PC-9 (cell line): ENCODE measurements around the gene SLC1A4. TPM values are rescaled to one million over a fixed set of nuclear protein-coding genes. Genes with fewer than 3 reads are reported as not detected.
"Not testable (repeated sequence)": the region's sequence is repeated elsewhere in the genome, so short reads cannot be mapped to it uniquely, and the experiment has no call there.

Experiments
- BruUV-seq: library from RNA; stranded (reverse); fragments of 400-500 nt; replicated peaks from 2 replicates; lab custom pipeline; 2021; lab: Mats Ljungman, UMichigan
- CTCF ChIA-PET: fragments of 300-600 bp; sonication (Branson Sonifier 250); formaldehyde crosslinking; loops from one replicate; lab custom pipeline; 2022; ENCODE audit warnings: antibody characterized with exemption; lab: Charles Lee
- POLR2A ChIA-PET: fragments of 300-600 bp; sonication (Branson Sonifier 250); formaldehyde crosslinking; loops from one replicate; lab custom pipeline; 2022; ENCODE audit warnings: antibody characterized with exemption; ENCODE audit not compliant: unreplicated experiment; lab: Charles Lee
- DNase-seq, 2 experiments: peaks; one replicate each; pipeline versions ENCODE4 v3.0.0 to v3.0.0-alpha.2; 2015 to 2022; ENCODE audit warnings: mixed read lengths in 1 of 2
- H2AFZ ChIP-seq: fragments of 200-600 bp; sonication (generic); 2 replicates; pipeline ENCODE4 v1.8.1; 2017; ENCODE audit warnings: antibody characterized with exemption
- H3F3A ChIP-seq: fragments of 200-600 bp; sonication (generic); 2 replicates; pipeline ENCODE4 v1.8.1; 2017; ENCODE audit warnings: antibody characterized with exemption, mild to moderate bottlenecking, low read depth; ENCODE audit not compliant: insufficient read depth
- H3K27ac ChIP-seq: fragments of 200-600 bp; sonication (generic); 2 replicates; pipeline ENCODE4 v1.6.1; 2016; ENCODE audit warnings: mixed run types
- H3K27me3 ChIP-seq: fragments of 200-600 bp; sonication (generic); 2 replicates; pipeline ENCODE4 v1.6.1; 2016; ENCODE audit warnings: low read depth, mixed run types; ENCODE audit not compliant: insufficient read depth
- H3K36me3 ChIP-seq: fragments of 200-600 bp; sonication (generic); 2 replicates; pipeline ENCODE4 v1.6.1; 2016; ENCODE audit warnings: low read depth, mixed run types
- H3K4me1 ChIP-seq: fragments of 200-600 bp; sonication (generic); replicated peaks from 2 replicates; pipeline ENCODE4 v1.6.1; 2016; ENCODE audit warnings: mixed run types; ENCODE audit not compliant: insufficient read depth
- H3K4me2 ChIP-seq: fragments of 200-600 bp; sonication (generic); 2 replicates; pipeline ENCODE4 v1.6.1; 2017; ENCODE audit warnings: mixed run types
- H3K4me3 ChIP-seq: fragments of 200-600 bp; sonication (generic); 2 replicates; pipeline ENCODE4 v1.6.1; 2016; ENCODE audit warnings: mixed run types
- H3K79me2 ChIP-seq: fragments of 200-600 bp; sonication (generic); 2 replicates; pipeline ENCODE4 v1.6.1; 2017; ENCODE audit warnings: low read depth, mixed run types
- H3K9me2 ChIP-seq: fragments of 200-600 bp; sonication (generic); 2 replicates; pipeline ENCODE4 v1.8.1; 2017; ENCODE audit warnings: mild to moderate bottlenecking; ENCODE audit not compliant: insufficient read depth
- H3K9me3 ChIP-seq: fragments of 200-600 bp; sonication (generic); 2 replicates; pipeline ENCODE4 v1.8.1; 2016; ENCODE audit warnings: low read depth; ENCODE audit not compliant: insufficient read depth
- H4K20me1 ChIP-seq: fragments of 200-600 bp; sonication (generic); 2 replicates; pipeline ENCODE4 v1.8.1; 2017; ENCODE audit not compliant: insufficient read depth
- CTCF ChIP-seq: fragments of 200-600 bp; sonication (generic); conservative IDR thresholded peaks from 2 replicates; pipeline ENCODE4 v1.6.1; 2017; ENCODE audit warnings: mixed run types, antibody characterized with exemption, mild to moderate bottlenecking, moderate library complexity
- EZH2 ChIP-seq: fragments of 200-600 bp; sonication (generic); IDR thresholded peaks from 2 replicates; pipeline ENCODE4 v1.8.0; 2017; ENCODE audit warnings: antibody characterized with exemption, low read depth
- intact Hi-C: fragments of 100-400 bp; cut with micrococcal nuclease; formaldehyde crosslinking; loops from one replicate; pipeline ENCODE4 v1.10.0; 2022; ENCODE audit not compliant: unreplicated experiment
- total RNA-seq: library from RNA; stranded (reverse); gene quantifications from 2 replicates; pipeline ENCODE4 v1.2.3, GENCODE V29; 2021

Gene SLC1A4
- total RNA-seq, 1 experiment from 2014 or later: 8.7 TPM

GRCh38 chr2:64999754-65000153 lies 10.6 kb downstream of the SLC1A4 start:
- no peak overlapping the region for H3K27ac ChIP-seq
- ChIA-PET POLR2A (no interaction called here), CTCF (no interaction called here)
- no peaks in the 10 kb centered on the region for H3K4me1 ChIP-seq
- H3K9me2 ChIP-seq: no peaks in the 10 kb centered on the region
- no peaks in the 10 kb centered on the region for H4K20me1 ChIP-seq
- no peak for DNase-seq
- H3K36me3 ChIP-seq: no peaks in the 10 kb centered on the region
- no peaks in the 10 kb centered on the region for H3F3A ChIP-seq
- H2AFZ ChIP-seq: no peak overlapping the region
- H3K4me3 ChIP-seq: no peak overlapping the region
- H3K4me2 ChIP-seq: no peak overlapping the region
- intact Hi-C loops: no loop called here
- no peak for TF ChIP-seq CTCF
- BruUV-seq: no TSS peak
- no peaks in the 10 kb centered on the region for H3K27me3 ChIP-seq
- H3K79me2 ChIP-seq: no peaks in the 10 kb centered on the region
- H3K9me3 ChIP-seq: no peaks in the 10 kb centered on the region

- Histone ChIP-seq H4K20me1 (no peaks in the 10 kb centered on the region), H3K9me2 (no peaks in the 10 kb centered on the region), H3K9me3 (no peaks in the 10 kb centered on the region; the same call in 1 of the 2 replicates), H3K4me2 (no peak overlapping the region), H2AFZ (no peak overlapping the region), H3K4me1 (no peaks in the 10 kb centered on the region), H3F3A (no peaks in the 10 kb centered on the region), H3K4me3 (no peak overlapping the region), H3K36me3 (no peaks in the 10 kb centered on the region), H3K79me2 (no peaks in the 10 kb centered on the region), H3K27me3 (no peaks in the 10 kb centered on the region), H3K27ac (no peak overlapping the region)
- intact Hi-C loops: no loop called here
- ChIA-PET CTCF (no interaction called here), POLR2A (no interaction called here)
- BruUV-seq: no TSS peak
- no peak for DNase-seq
- no peak for TF ChIP-seq CTCF
- TF ChIP-seq EZH2: no peak
These were observed 11.4 kb downstream of the SLC1A4 start for GRCh38 chr2:65000644-65001043.

GRCh38 chr2:65003037-65003436 lies 13.8 kb downstream of the SLC1A4 start:
- Histone ChIP-seq H3K27me3 (no peaks in the 10 kb centered on the region), H3K79me2 (no peaks in the 10 kb centered on the region), H3F3A (0 out of 2 replicates have a peak, but pooled peaks cover 8% of the 10 kb centered on the region), H3K4me3 (no peak overlapping the region), H3K9me3 (peaks cover 4% of the 10 kb centered on the region; the same call in 1 of the 2 replicates), H3K4me1 (peaks cover 8% of the 10 kb centered on the region), H3K4me2 (no peak overlapping the region), H4K20me1 (no peaks in the 10 kb centered on the region), H3K9me2 (no peaks in the 10 kb centered on the region), H2AFZ (no peak overlapping the region), H3K27ac (no peak overlapping the region), H3K36me3 (0 out of 2 replicates have a peak, but pooled peaks cover 2% of the 10 kb centered on the region)
- TF ChIP-seq CTCF (no peak), EZH2 (no peak)
- DNase-seq: no peak
- intact Hi-C loops: no loop called here
- POLR2A ChIA-PET: no interaction called here
- CTCF ChIA-PET: no interaction called here
- BruUV-seq: no TSS peak

- H3K79me2 ChIP-seq, BruUV-seq, DNase-seq, H3K27me3 ChIP-seq, H3K36me3 ChIP-seq, intact Hi-C loops, H3K4me3 ChIP-seq, H3K4me1 ChIP-seq, POLR2A ChIA-PET, H3F3A ChIP-seq, H3K9me2 ChIP-seq, H3K27ac ChIP-seq, H3K4me2 ChIP-seq, H3K9me3 ChIP-seq, H2AFZ ChIP-seq, H4K20me1 ChIP-seq: not testable (repeated sequence)
- CTCF ChIA-PET: interaction anchor here (0.6 kb wide), 1 partner anchor 358 kb away, joined by 6 read pairs; no protein-coding TSS in a partner anchor
These were observed 15.0 kb downstream of the SLC1A4 start for GRCh38 chr2:65004232-65004631.
